ENCODE results near the gene BLTP3A.

DNA sequence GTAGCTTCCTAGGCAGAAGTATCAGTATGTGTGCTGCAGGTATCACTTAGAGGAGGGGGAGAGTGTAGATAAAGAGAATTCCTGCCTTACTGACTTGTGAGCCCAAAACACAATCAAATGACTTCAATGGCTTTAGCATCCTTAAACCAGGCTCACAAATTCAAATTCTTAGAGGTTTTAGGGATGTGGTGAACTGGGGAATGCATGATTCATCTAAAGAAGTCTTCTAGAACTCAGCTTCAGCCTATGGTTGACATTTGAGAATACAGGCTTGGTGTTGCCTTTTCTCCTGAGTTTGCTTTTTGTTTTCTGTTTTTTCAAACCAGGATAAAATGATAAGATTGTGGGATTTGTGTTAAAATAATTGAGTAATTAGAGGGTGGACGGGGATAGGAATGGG lies 20.2 kb upstream of the BLTP3A start:
- TF ChIP-seq EZH2phosphoT487 (IDR thresholded peaks at IDR 0.05; ENCODE audit: low read depth) = no peak
- no peak for TF ChIP-seq CTCF (IDR thresholded peaks at IDR 0.05; ENCODE audit: low read depth, low read length)
